ENCODE data around the gene VTI1A. TPM values are rescaled to one million over a fixed set of nuclear protein-coding genes. Genes with fewer than 3 reads are reported as not detected.

Gene VTI1A
- total RNA-seq, 1 experiment from 2014 or later, result 18.1 TPM

GRCh38 chr10:112848228-112848627, 401.2 kb downstream of the VTI1A start:
- no peaks in the 10 kb centered on the region for H3K36me3 ChIP-seq (ENCODE audit: low read depth)
- H3K9me3 ChIP-seq (ENCODE audit: insufficient read depth, low read depth), result no peaks in the 10 kb centered on the region
- H3F3A ChIP-seq (ENCODE audit: insufficient read depth, low read depth), result no peaks in the 10 kb centered on the region
- H3K27ac ChIP-seq, result no peak overlapping the region
- no peak overlapping the region for H3K4me2 ChIP-seq
- 0 out of 2 replicates have a peak, but pooled peaks cover 7% of the 10 kb centered on the region for H3K4me1 ChIP-seq (replicated peaks; ENCODE audit: insufficient read depth)
- no peaks in the 10 kb centered on the region for H3K27me3 ChIP-seq (ENCODE audit: insufficient read depth, low read depth)
- ChIA-PET POLR2A (ENCODE audit: unreplicated experiment) (no interaction called here), CTCF (no interaction called here)
- DNase-seq, result no peak
- intact Hi-C loops (cut with micrococcal nuclease; ENCODE audit: unreplicated experiment), result no loop called here
- no peaks in the 10 kb centered on the region for H3K79me2 ChIP-seq (ENCODE audit: low read depth)
- no peak overlapping the region for H3K4me3 ChIP-seq
- BruUV-seq (replicated peaks), result no TSS peak
- TF ChIP-seq EZH2 (IDR thresholded peaks at IDR 0.05; ENCODE audit: low read depth) (no peak), CTCF (conservative IDR thresholded peaks at IDR 0.05) (no peak)
- H3K9me2 ChIP-seq (ENCODE audit: insufficient read depth), result no peaks in the 10 kb centered on the region
- H4K20me1 ChIP-seq (ENCODE audit: insufficient read depth), result no peaks in the 10 kb centered on the region
- H2AFZ ChIP-seq, result no peak overlapping the region

GRCh38 chr10:112848868-112849430, 401.9 kb downstream of the VTI1A start:
- intact Hi-C loops (cut with micrococcal nuclease; ENCODE audit: unreplicated experiment), result no loop called here
- Histone ChIP-seq H2AFZ (no peak overlapping the region), H3K9me3 (ENCODE audit: insufficient read depth, low read depth) (no peaks in the 10 kb centered on the region), H3K4me1 (replicated peaks; ENCODE audit: insufficient read depth) (0 out of 2 replicates have a peak, but pooled peaks cover 7% of the 10 kb centered on the region), H3K36me3 (ENCODE audit: low read depth) (no peaks in the 10 kb centered on the region), H3K9me2 (ENCODE audit: insufficient read depth) (no peaks in the 10 kb centered on the region), H3K4me2 (no peak overlapping the region), H3K4me3 (no peak overlapping the region), H3K27me3 (ENCODE audit: insufficient read depth, low read depth) (no peaks in the 10 kb centered on the region), H4K20me1 (ENCODE audit: insufficient read depth) (no peaks in the 10 kb centered on the region), H3K27ac (no peak overlapping the region), H3F3A (ENCODE audit: insufficient read depth, low read depth) (no peaks in the 10 kb centered on the region), H3K79me2 (ENCODE audit: low read depth) (no peaks in the 10 kb centered on the region)
- CTCF ChIA-PET, result no interaction called here
- POLR2A ChIA-PET (ENCODE audit: unreplicated experiment), result no interaction called here
- no peak for DNase-seq
- TF ChIP-seq EZH2 (IDR thresholded peaks at IDR 0.05; ENCODE audit: low read depth) (no peak), CTCF (conservative IDR thresholded peaks at IDR 0.05) (no peak)
- BruUV-seq (replicated peaks), result no TSS peak

GRCh38 chr10:112849546-112849945, 402.5 kb downstream of the VTI1A start:
- no peak overlapping the region for H3K4me2 ChIP-seq
- ChIA-PET POLR2A (ENCODE audit: unreplicated experiment) (no interaction called here), CTCF (interaction anchor here (0.7 kb wide), 1 partner anchor 916 kb away, joined by 3 read pairs; no protein-coding TSS in a partner anchor)
- 0 out of 2 replicates have a peak, but pooled peaks cover 7% of the 10 kb centered on the region for H3K4me1 ChIP-seq (replicated peaks; ENCODE audit: insufficient read depth)
- BruUV-seq (replicated peaks), result no TSS peak
- H3K9me2 ChIP-seq (ENCODE audit: insufficient read depth), result no peaks in the 10 kb centered on the region
- intact Hi-C loops (cut with micrococcal nuclease; ENCODE audit: unreplicated experiment), result no loop called here
- no peaks in the 10 kb centered on the region for H3K27me3 ChIP-seq (ENCODE audit: insufficient read depth, low read depth)
- H3F3A ChIP-seq (ENCODE audit: insufficient read depth, low read depth), result no peaks in the 10 kb centered on the region
- H4K20me1 ChIP-seq (ENCODE audit: insufficient read depth), result no peaks in the 10 kb centered on the region
- TF ChIP-seq EZH2 (IDR thresholded peaks at IDR 0.05; ENCODE audit: low read depth) (no peak), CTCF (conservative IDR thresholded peaks at IDR 0.05) (no peak)
- no peaks in the 10 kb centered on the region for H3K36me3 ChIP-seq (ENCODE audit: low read depth)
- DNase-seq, result no peak
- no peak overlapping the region for H2AFZ ChIP-seq
- H3K27ac ChIP-seq, result no peak overlapping the region
- H3K9me3 ChIP-seq (ENCODE audit: insufficient read depth, low read depth), result no peaks in the 10 kb centered on the region
- H3K79me2 ChIP-seq (ENCODE audit: low read depth), result no peaks in the 10 kb centered on the region
- no peak overlapping the region for H3K4me3 ChIP-seq
